SIG-M5 treated with dmso at 0.1 percent for 504 hours (cell line): ENCODE measurements around the gene ACER1.

ENCODE experiments used
- DNase-seq: peaks from one replicate; lab custom pipeline; 2025; ENCODE audit not compliant: unreplicated experiment; lab: John Stamatoyannopoulos, UW

ACER1 gene

GRCh38 chr19:6269101-6269886, 64.1 kb downstream of the ACER1 start:
- DNase-seq, result no peak

GRCh38 chr19:6268382-6268771, 65.0 kb downstream of the ACER1 start:
- no peak for DNase-seq

GRCh38 chr19:6267552-6268381, 65.6 kb downstream of the ACER1 start:
- no peak for DNase-seq

GRCh38 chr19:6264803-6265202, 68.6 kb downstream of the ACER1 start:
- no peak for DNase-seq

- no peak for DNase-seq
Measured at GRCh38 chr19:6263735-6264444, 69.5 kb downstream of the ACER1 start.

GRCh38 chr19:6263306-6263705, 70.1 kb downstream of the ACER1 start:
- no peak for DNase-seq

- no peak for DNase-seq
Measured at GRCh38 chr19:6262519-6262918, 70.9 kb downstream of the ACER1 start.

- DNase-seq, result no peak
Measured at GRCh38 chr19:6261883-6262282, 71.5 kb downstream of the ACER1 start.

- DNase-seq, result no peak
Measured at GRCh38 chr19:6260912-6261650, 72.3 kb downstream of the ACER1 start.

- no peak for DNase-seq
Measured at GRCh38 chr19:6260376-6260775, 73.0 kb downstream of the ACER1 start.

- DNase-seq, result no peak
Measured at GRCh38 chr19:6259312-6259861, 74.0 kb downstream of the ACER1 start.

GRCh38 chr19:6258812-6259311, 74.5 kb downstream of the ACER1 start:
- no peak for DNase-seq
